Activated B cell treated with CpG ODN at 0.5 μM for 24 hours (primary cell): ENCODE data around the gene KIRREL2. TPM values are rescaled to one million over a fixed set of nuclear protein-coding genes. Genes with fewer than 3 reads are reported as not detected.
"Not testable (repeated sequence)": the region's sequence is repeated elsewhere in the genome, so short reads cannot be mapped to it uniquely, and the experiment has no call there.

Experiments used
- ATAC-seq: fragments of 200-7000 bp; cut with Tn5 transposase; one replicate; pipeline ENCODE4 v1.10.0; 2021; ENCODE audit warnings: low read depth, mild to moderate bottlenecking, moderate library complexity
- CTCF ChIA-PET: fragments of 350-600 bp; sonication (Branson Sonifier 250); formaldehyde crosslinking; loops from one replicate; lab custom pipeline; 2021; ENCODE audit warnings: antibody characterized with exemption; lab: Charles Lee
- POLR2A ChIA-PET: fragments of 350-600 bp; sonication (Branson Sonifier 250); formaldehyde crosslinking; loops from one replicate; lab custom pipeline; 2021; ENCODE audit warnings: antibody characterized with exemption; lab: Charles Lee
- DNase-seq: peaks from one replicate; pipeline ENCODE4 v3.0.0; 2022
- H3K27ac Mint-ChIP-seq: one replicate; pipeline ENCODE4 v1.8.0; 2020; ENCODE audit warnings: mixed read lengths
- H3K27me3 Mint-ChIP-seq: one replicate; pipeline ENCODE4 v1.8.0; 2021; ENCODE audit warnings: mixed read lengths
- H3K36me3 Mint-ChIP-seq: one replicate; pipeline ENCODE4 v1.8.0; 2021; ENCODE audit warnings: low read depth, mixed read lengths
- H3K4me1 Mint-ChIP-seq: one replicate; pipeline ENCODE4 v1.8.0; 2021; ENCODE audit warnings: mixed read lengths
- H3K4me3 Mint-ChIP-seq: one replicate; pipeline ENCODE4 v1.8.0; 2020; ENCODE audit warnings: mild to moderate bottlenecking, mixed read lengths
- H3K9me3 Mint-ChIP-seq: one replicate; pipeline ENCODE4 v1.8.0; 2020; ENCODE audit warnings: mixed read lengths
- intact Hi-C: fragments of 100-400 bp; cut with micrococcal nuclease; formaldehyde crosslinking; loops from one replicate; pipeline ENCODE4 v1.15.1; 2024
- total RNA-seq: library from RNA; stranded (reverse); gene quantifications from 2 replicates; pipeline ENCODE4 v1.2.3, GENCODE V29; 2022
- TF ChIP-seq, protein P1 (sequence below): fragments of 200-600 bp; IDR thresholded peaks from one replicate; pipeline ENCODE4 v1.8.0; 2022; ENCODE audit warnings: antibody characterized with exemption, mild to moderate bottlenecking

KIRREL2 gene
- total RNA-seq, 1 donor from 2014 or later, result not detected

DNA sequence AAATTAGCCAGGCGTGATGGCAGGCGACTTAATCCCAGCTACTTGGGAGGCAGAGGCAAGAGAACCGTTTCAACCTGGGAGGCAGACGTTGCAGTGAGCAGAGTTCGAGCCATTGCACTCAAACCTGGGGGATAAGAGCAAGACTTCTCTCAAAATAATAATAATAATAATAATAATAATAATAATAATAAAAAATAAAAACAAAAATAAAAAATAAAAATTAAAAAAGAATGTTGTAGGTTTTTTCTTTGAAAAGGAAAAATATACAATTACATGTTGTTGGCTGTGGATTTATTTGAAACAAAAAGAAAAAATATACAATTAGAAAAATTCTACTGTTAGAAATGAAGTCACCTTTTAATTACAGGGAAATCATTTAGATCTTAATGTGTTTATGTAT lies 32.6 kb upstream of the KIRREL2 start:
- no peaks in the 10 kb centered on the region for H3K36me3 Mint-ChIP-seq
- DNase-seq (no peak), ATAC-seq (no peak)
- intact Hi-C loops, result no loop called here
- TF ChIP-seq, protein P1, sequence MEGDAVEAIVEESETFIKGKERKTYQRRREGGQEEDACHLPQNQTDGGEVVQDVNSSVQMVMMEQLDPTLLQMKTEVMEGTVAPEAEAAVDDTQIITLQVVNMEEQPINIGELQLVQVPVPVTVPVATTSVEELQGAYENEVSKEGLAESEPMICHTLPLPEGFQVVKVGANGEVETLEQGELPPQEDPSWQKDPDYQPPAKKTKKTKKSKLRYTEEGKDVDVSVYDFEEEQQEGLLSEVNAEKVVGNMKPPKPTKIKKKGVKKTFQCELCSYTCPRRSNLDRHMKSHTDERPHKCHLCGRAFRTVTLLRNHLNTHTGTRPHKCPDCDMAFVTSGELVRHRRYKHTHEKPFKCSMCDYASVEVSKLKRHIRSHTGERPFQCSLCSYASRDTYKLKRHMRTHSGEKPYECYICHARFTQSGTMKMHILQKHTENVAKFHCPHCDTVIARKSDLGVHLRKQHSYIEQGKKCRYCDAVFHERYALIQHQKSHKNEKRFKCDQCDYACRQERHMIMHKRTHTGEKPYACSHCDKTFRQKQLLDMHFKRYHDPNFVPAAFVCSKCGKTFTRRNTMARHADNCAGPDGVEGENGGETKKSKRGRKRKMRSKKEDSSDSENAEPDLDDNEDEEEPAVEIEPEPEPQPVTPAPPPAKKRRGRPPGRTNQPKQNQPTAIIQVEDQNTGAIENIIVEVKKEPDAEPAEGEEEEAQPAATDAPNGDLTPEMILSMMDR, result no peak
- CTCF ChIA-PET, result no interaction called here
- H3K27me3 Mint-ChIP-seq, result peaks cover 20% of the 10 kb centered on the region
- POLR2A ChIA-PET, result no interaction called here
- H3K4me1 Mint-ChIP-seq, result no peaks in the 10 kb centered on the region
- H3K27ac Mint-ChIP-seq, result no peak overlapping the region
- no peak overlapping the region for H3K4me3 Mint-ChIP-seq
- H3K9me3 Mint-ChIP-seq, result no peaks in the 10 kb centered on the region

DNA sequence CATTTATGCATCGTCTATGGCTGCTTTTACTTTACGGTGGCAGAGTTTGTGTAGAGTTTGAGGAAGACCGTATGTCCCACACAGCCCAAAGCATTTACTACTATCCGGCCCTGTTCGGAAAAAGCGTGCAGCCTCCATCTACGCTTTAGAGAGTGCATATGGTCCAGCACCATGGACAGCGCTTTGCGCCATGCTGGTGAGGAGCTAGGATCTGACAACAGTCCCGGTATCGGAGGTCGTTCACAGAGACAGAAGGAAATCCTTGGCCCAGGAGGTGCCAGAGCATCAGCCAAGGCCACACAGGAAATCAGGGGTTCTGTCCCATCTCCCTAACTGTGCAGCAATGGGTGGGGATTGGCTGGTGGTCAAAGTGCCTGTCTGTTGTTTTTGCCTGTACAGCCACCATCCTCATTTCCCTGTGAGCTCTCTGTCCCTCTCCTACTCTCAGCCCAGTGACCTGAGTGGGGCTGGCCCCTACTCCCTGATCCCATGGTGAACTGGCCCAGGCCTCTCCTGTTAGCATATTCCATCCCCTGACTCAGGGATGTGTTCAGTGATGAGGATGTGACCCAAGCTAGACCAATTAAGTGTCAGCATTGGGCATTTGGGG lies 27.9 kb upstream of the KIRREL2 start:
- no peaks in the 10 kb centered on the region for H3K36me3 Mint-ChIP-seq
- no peak overlapping the region for H3K4me3 Mint-ChIP-seq
- peaks cover 29% of the 10 kb centered on the region for H3K27me3 Mint-ChIP-seq
- POLR2A ChIA-PET, result no interaction called here
- TF ChIP-seq, protein P1, result no peak
- ATAC-seq (peak; percentile 37), DNase-seq (no peak)
- no peak overlapping the region for H3K27ac Mint-ChIP-seq
- CTCF ChIA-PET, result no interaction called here
- H3K9me3 Mint-ChIP-seq, result no peaks in the 10 kb centered on the region
- H3K4me1 Mint-ChIP-seq, result no peaks in the 10 kb centered on the region
- intact Hi-C loops, result no loop called here

DNA sequence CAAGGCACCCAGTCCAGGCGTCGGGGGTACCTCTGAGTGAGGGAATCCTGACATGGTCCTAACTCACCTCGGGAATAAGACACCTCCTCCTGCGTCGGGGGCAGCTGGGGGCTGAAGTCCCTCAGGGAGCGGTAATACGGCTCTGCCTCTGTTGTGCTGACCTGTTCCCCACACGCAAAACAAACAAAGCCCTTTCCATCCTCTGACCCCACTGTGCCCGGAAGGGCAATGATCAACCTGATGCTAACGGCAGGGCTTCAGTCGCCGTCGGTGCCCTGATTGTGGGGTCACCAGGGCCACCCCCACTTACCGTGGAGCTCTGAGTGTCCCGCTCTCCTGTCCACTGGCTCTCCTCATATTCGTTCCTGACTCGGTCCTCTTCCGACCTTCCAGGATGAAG lies 25.7 kb upstream of the KIRREL2 start:
- ATAC-seq (no peak), DNase-seq (no peak)
- H3K4me1 Mint-ChIP-seq, result no peaks in the 10 kb centered on the region
- no peaks in the 10 kb centered on the region for H3K9me3 Mint-ChIP-seq
- intact Hi-C loops, result no loop called here
- CTCF ChIA-PET, result no interaction called here
- POLR2A ChIA-PET, result no interaction called here
- TF ChIP-seq, protein P1, result no peak
- H3K36me3 Mint-ChIP-seq, result no peaks in the 10 kb centered on the region
- H3K4me3 Mint-ChIP-seq, result no peak overlapping the region
- H3K27me3 Mint-ChIP-seq, result peaks cover 25% of the 10 kb centered on the region
- no peak overlapping the region for H3K27ac Mint-ChIP-seq

DNA sequence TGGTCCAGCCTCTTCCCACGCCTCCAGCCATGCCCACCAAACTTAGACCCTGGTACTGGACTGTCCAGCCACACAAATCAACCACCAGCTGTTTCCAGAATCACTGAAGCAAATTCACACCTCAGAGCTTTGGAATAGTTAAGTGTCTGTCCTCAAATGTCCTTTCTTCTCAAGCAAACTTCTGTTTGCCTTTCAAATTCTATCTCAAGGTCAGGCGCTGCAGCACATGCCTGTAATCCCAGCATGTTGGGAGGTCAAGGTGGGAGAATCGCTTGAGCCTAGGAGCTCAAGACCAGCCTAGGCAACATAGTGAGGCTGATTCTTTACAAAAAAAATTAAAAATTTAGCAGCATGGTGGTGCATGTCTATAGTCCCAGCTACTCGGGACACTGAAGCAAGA lies 24.7 kb upstream of the KIRREL2 start:
- no peak overlapping the region for H3K4me3 Mint-ChIP-seq
- H3K27me3 Mint-ChIP-seq, result peaks cover 23% of the 10 kb centered on the region
- intact Hi-C loops, result no loop called here
- ChIA-PET CTCF (no interaction called here), POLR2A (interaction anchor here (0.7 kb wide), 1 partner anchor 321 kb away, joined by 5 read pairs; no protein-coding TSS in a partner anchor)
- no peaks in the 10 kb centered on the region for H3K36me3 Mint-ChIP-seq
- no peaks in the 10 kb centered on the region for H3K9me3 Mint-ChIP-seq
- ATAC-seq, result no peak
- H3K27ac Mint-ChIP-seq, result no peak overlapping the region
- TF ChIP-seq, protein P1, result no peak
- H3K4me1 Mint-ChIP-seq, result no peaks in the 10 kb centered on the region
- DNase-seq, result no peak

DNA sequence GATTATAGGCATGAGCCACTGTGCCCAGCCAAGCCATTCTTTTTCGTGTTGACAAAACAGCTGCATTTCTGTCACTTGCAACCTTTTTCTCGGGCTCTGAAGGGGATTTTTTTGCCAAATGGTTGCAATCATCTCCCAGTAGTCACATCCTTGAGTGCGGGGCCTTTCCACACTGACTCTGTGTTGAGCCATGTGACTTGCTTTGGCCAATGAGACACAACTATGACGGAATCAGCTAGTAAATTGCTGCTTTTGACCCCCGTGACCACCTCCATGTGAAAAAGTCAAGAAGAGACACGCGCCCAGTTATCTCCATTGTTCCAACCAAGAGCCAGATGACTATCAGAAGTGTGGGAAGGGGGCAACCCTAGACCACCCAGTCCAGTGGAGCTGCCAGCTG lies 22.7 kb upstream of the KIRREL2 start:
- Mint-ChIP-seq H3K36me3 (no peaks in the 10 kb centered on the region), H3K4me3 (no peak overlapping the region), H3K27ac (no peak overlapping the region), H3K4me1 (no peaks in the 10 kb centered on the region), H3K9me3 (peaks cover 2% of the 10 kb centered on the region), H3K27me3 (peaks cover 20% of the 10 kb centered on the region)
- intact Hi-C loops, result no loop called here
- ChIA-PET CTCF (no interaction called here), POLR2A (no interaction called here)
- ATAC-seq (no peak), DNase-seq (no peak)
- TF ChIP-seq, protein P1, result no peak

DNA sequence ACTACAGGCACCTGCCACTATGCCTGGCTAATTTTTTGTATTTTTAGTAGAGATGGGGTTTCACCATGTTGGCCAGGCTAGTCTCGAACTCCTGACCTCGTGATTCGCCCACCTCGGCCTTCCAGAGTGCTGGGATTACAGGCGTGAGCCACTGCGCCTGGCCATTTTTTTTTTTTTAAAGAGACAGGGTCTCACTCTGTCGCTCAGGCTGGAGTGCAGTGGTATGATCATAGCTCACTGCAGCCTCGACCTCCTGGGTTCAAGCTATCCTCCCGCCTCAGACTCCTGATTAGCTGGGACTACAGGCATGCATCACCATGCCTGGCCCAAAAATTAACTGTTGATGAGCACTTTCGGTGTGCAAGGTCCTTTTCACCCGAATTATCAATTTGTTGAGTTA lies 20.6 kb upstream of the KIRREL2 start:
- H3K4me3 Mint-ChIP-seq, POLR2A ChIA-PET, H3K9me3 Mint-ChIP-seq, ATAC-seq, H3K27ac Mint-ChIP-seq, H3K4me1 Mint-ChIP-seq, H3K36me3 Mint-ChIP-seq, DNase-seq, intact Hi-C loops, CTCF ChIA-PET: not testable (repeated sequence)
- H3K27me3 Mint-ChIP-seq, result peaks cover 15% of the 10 kb centered on the region
